T-cell (primary cell): ENCODE data around the gene KCNK16. TPM values are rescaled to one million over a fixed set of nuclear protein-coding genes. Genes with fewer than 3 reads are reported as not detected.
A peak's percentile ranks its signal among the peaks of the same experiment; 100 is the strongest.

ENCODE experiments used
- ATAC-seq, 4 experiments: fragments of 200-7000 bp in 3 of 4; fragments of 150-1000 bp in 1 of 4; cut with Tn5 transposase; replicated peaks in 1 of 4; 1 replicate in 3 of 4; 2 replicates in 1 of 4; pipeline ENCODE4 v1.10.0; 2021; ENCODE audit warnings: moderate library complexity in 3 of 4, mild to moderate bottlenecking in 2 of 4, moderate number of reproducible peaks in 1 of 4
- CTCF ChIA-PET, 2 donors: fragments of 300-600 bp; sonication (Branson Sonifier 250); formaldehyde crosslinking; loops; one replicate each; lab custom pipeline; 2022; ENCODE audit warnings: antibody characterized with exemption in 2 of 2; lab: Charles Lee
- POLR2A ChIA-PET, 2 donors: fragments of 300-600 bp; sonication (Branson Sonifier 250); formaldehyde crosslinking; loops; one replicate each; lab custom pipeline; 2022; ENCODE audit warnings: antibody characterized with exemption in 2 of 2; lab: Charles Lee
- DNase-seq, 35 experiments: peaks; one replicate each; pipeline versions ENCODE4 v3.0.0 to v3.0.0-alpha.2; 2013 to 2023
- H3K27ac ChIP-seq: one replicate; pipeline ENCODE4 v1.5.1; 2013; ENCODE audit warnings: low read length
- H3K27me3 ChIP-seq, 2 experiments: replicated peaks in 1 of 2; 1 replicate in 1 of 2; 2 replicates in 1 of 2; pipeline versions ENCODE4 v1.6.1 to v1.7.0; 2013; ENCODE audit warnings: low read length in 1 of 2, mixed read lengths in 1 of 2; ENCODE audit not compliant: control insufficient read depth in 2 of 2, insufficient read depth in 2 of 2; ENCODE audit errors: extremely low read depth in 1 of 2
- H3K36me3 ChIP-seq, 2 donors: 1 replicate in 1 of 2; 2 replicates in 1 of 2; pipeline versions ENCODE4 v1.6.1 to v1.7.0; 2013; ENCODE audit warnings: low read length in 1 of 2; ENCODE audit not compliant: control insufficient read depth in 2 of 2, insufficient read depth in 1 of 2; ENCODE audit errors: extremely low read depth in 1 of 2
- H3K4me1 ChIP-seq, 2 experiments: 1 replicate in 1 of 2; 2 replicates in 1 of 2; pipeline versions ENCODE4 v1.6.1 to v1.7.0; 2013; ENCODE audit warnings: low read length in 2 of 2, mixed read lengths in 1 of 2; ENCODE audit not compliant: insufficient read depth in 2 of 2, control insufficient read depth in 1 of 2; ENCODE audit errors: extremely low read depth in 1 of 2
- H3K4me3 ChIP-seq, 2 donors: 1 replicate in 1 of 2; 2 replicates in 1 of 2; pipeline versions ENCODE4 v1.5.1 to v1.7.0; 2013; ENCODE audit warnings: mild to moderate bottlenecking in 2 of 2, low read length in 1 of 2, moderate library complexity in 1 of 2; ENCODE audit not compliant: control insufficient read depth in 1 of 2; ENCODE audit errors: extremely low read depth in 1 of 2
- H3K9me3 ChIP-seq: 2 replicates; pipeline ENCODE4 v1.7.0; 2013
- H3K27ac Mint-ChIP-seq, 2 donors: one replicate each; pipeline ENCODE4 v1.8.0; 2020 to 2021; ENCODE audit warnings: mild to moderate bottlenecking in 2 of 2, mixed read lengths in 2 of 2
- H3K27me3 Mint-ChIP-seq, 2 donors: one replicate each; pipeline ENCODE4 v1.8.0; 2021 to 2022; ENCODE audit warnings: mixed read lengths in 2 of 2
- H3K36me3 Mint-ChIP-seq: one replicate; pipeline ENCODE4 v1.8.0; 2021; ENCODE audit warnings: mixed read lengths
- H3K4me1 Mint-ChIP-seq, 3 donors: one replicate each; pipeline ENCODE4 v1.8.0; 2020 to 2022; ENCODE audit warnings: mixed read lengths in 3 of 3, mild to moderate bottlenecking in 1 of 3
- H3K4me3 Mint-ChIP-seq, 3 donors: one replicate each; pipeline ENCODE4 v1.8.0; 2020 to 2022; ENCODE audit warnings: mild to moderate bottlenecking in 3 of 3, mixed read lengths in 3 of 3, moderate library complexity in 3 of 3
- H3K9me3 Mint-ChIP-seq, 3 donors: one replicate each; pipeline ENCODE4 v1.8.0; 2020 to 2022; ENCODE audit warnings: mixed read lengths in 3 of 3
- WGBS: methylation state at CpG from one replicate; pipeline ENCODE4 v1.1.5; 2013; ENCODE audit warnings: missing lambda C conversion rate; ENCODE audit not compliant: insufficient coverage; 5-methylcytosine and 5-hydroxymethylcytosine counted together
- total RNA-seq, 35 experiments: library from RNA in 6 of 35; stranded (reverse) in 6 of 35; fragments of 120-200 nt in 1 of 35; gene quantifications; one replicate each; pipeline versions ENCODE4 v1.2.1 to v1.2.4 and lab custom pipeline; 2013 to 2026

Gene KCNK16
- total RNA-seq, 5 donors from 2014 or later (not counting 1 experiment from before 2014, with no cell fraction given), result not detected

- POLR2A ChIA-PET, result no interaction called here
- 2% methylated on average over 23 of the region's 28 CpGs for WGBS
- H3K27me3 ChIP-seq, result peaks cover 0 to 64% of the 10 kb centered on the region in 2 experiments
- CTCF ChIA-PET, result no interaction called here
- H3K4me1 ChIP-seq, result peaks cover 0 to 17% of the 10 kb centered on the region in 2 experiments
- no peaks in the 10 kb centered on the region for H3K9me3 ChIP-seq
- peaks cover 0 to 4% (median 3%) of the 10 kb centered on the region in 3 donors for H3K4me1 Mint-ChIP-seq
- H3K27ac ChIP-seq, result no peak within 1 kb of the TSS
- no peaks in the 10 kb centered on the region for H3K9me3 Mint-ChIP-seq
- no peak within 1 kb of the TSS for H3K27ac Mint-ChIP-seq
- no peaks in the 10 kb centered on the region for H3K36me3 Mint-ChIP-seq
- no peaks in the 10 kb centered on the region for H3K36me3 ChIP-seq
- ATAC-seq (no peak), DNase-seq (no peak)
- H3K27me3 Mint-ChIP-seq, result peaks cover 43 to 68% of the 10 kb centered on the region in 2 donors
- H3K4me3 Mint-ChIP-seq, result peak within 1 kb of the TSS in 1 of 3 donors; percentile 34
- peak within 1 kb of the TSS in 1 of 2 donors; percentile 38 for H3K4me3 ChIP-seq
Observed at GRCh38 chr6:39314273-39314795, 8.2 kb downstream of the KCNK16 start, which contains the start of gene KCNK17. KCNK17 (minus strand) TSS chr6:39314419; CDS start chr6:39314320, 99 bp downstream.

GRCh38 chr6:39313526-39314272 lies 8.8 kb downstream of the KCNK16 start:
- Histone ChIP-seq H3K27me3 (peaks cover 0 to 58% of the 10 kb centered on the region in 2 experiments), H3K36me3 (no peaks in the 10 kb centered on the region), H3K4me1 (peaks cover 0 to 17% of the 10 kb centered on the region in 2 experiments), H3K27ac (no peak overlapping the region), H3K9me3 (no peaks in the 10 kb centered on the region), H3K4me3 (peak overlapping the region in 1 of 2 donors; percentile 38)
- ChIA-PET POLR2A (no interaction called here), CTCF (interaction anchor here in 1 of 2 donors (0.6 kb wide), 1 partner anchor 37 kb away, joined by 3 read pairs; no protein-coding TSS in a partner anchor)
- 2% methylated on average over 79 of the region's 80 CpGs for WGBS
- H3K27me3 Mint-ChIP-seq, result peaks cover 39 to 68% of the 10 kb centered on the region in 2 donors
- no peaks in the 10 kb centered on the region for H3K9me3 Mint-ChIP-seq
- H3K36me3 Mint-ChIP-seq, result no peaks in the 10 kb centered on the region
- DNase-seq (no peak), ATAC-seq (no peak)
- H3K4me1 Mint-ChIP-seq, result peaks cover 0 to 4% (median 3%) of the 10 kb centered on the region in 3 donors
- H3K4me3 Mint-ChIP-seq, result peak overlapping the region in 1 of 3 donors; percentile 34
- no peak overlapping the region for H3K27ac Mint-ChIP-seq

- 14% methylated on average over 45 of the region's 45 CpGs for WGBS
- Histone ChIP-seq H3K4me1 (peaks cover 0 to 17% of the 10 kb centered on the region in 2 experiments), H3K4me3 (peak overlapping the region in 1 of 2 donors; percentile 2), H3K9me3 (no peaks in the 10 kb centered on the region), H3K27ac (no peak overlapping the region), H3K36me3 (no peaks in the 10 kb centered on the region), H3K27me3 (peaks cover 0 to 58% of the 10 kb centered on the region in 2 experiments)
- ChIA-PET CTCF (no interaction called here), POLR2A (no interaction called here)
- ATAC-seq (no peak), DNase-seq (no peak)
- peaks cover 36 to 65% of the 10 kb centered on the region in 2 donors for H3K27me3 Mint-ChIP-seq
- H3K4me1 Mint-ChIP-seq, result peaks cover 0 to 4% (median 3%) of the 10 kb centered on the region in 3 donors
- H3K4me3 Mint-ChIP-seq, result peak overlapping the region in 1 of 3 donors; percentile 34
- H3K36me3 Mint-ChIP-seq, result no peaks in the 10 kb centered on the region
- no peaks in the 10 kb centered on the region for H3K9me3 Mint-ChIP-seq
- no peak overlapping the region for H3K27ac Mint-ChIP-seq
Observed at GRCh38 chr6:39312912-39313525, 9.5 kb downstream of the KCNK16 start.

GRCh38 chr6:39310542-39310941 lies 12.0 kb downstream of the KCNK16 start:
- ChIA-PET POLR2A (no interaction called here), CTCF (interaction anchor here (0.5 to 1.5 kb wide), 7 partner anchors 25 to 438 kb away, joined by 3 to 6 read pairs (median 3); no protein-coding TSS in a partner anchor)
- no peaks in the 10 kb centered on the region for H3K9me3 ChIP-seq
- Mint-ChIP-seq H3K4me3 (no peak overlapping the region), H3K36me3 (no peaks in the 10 kb centered on the region), H3K27me3 (peaks cover 22 to 48% of the 10 kb centered on the region in 2 donors), H3K9me3 (no peaks in the 10 kb centered on the region), H3K27ac (no peak overlapping the region), H3K4me1 (peaks cover 0 to 4% (median 3%) of the 10 kb centered on the region in 3 donors)
- H3K4me3 ChIP-seq, result no peak overlapping the region
- peaks cover 0 to 47% of the 10 kb centered on the region in 2 experiments for H3K27me3 ChIP-seq
- H3K36me3 ChIP-seq, result no peaks in the 10 kb centered on the region
- WGBS, result 38% methylated on average over 1 of the region's 4 CpGs
- ATAC-seq, result no peak
- no peak for DNase-seq
- H3K4me1 ChIP-seq, result peaks cover 0 to 17% of the 10 kb centered on the region in 2 experiments
- H3K27ac ChIP-seq, result no peak overlapping the region

- H3K27me3 ChIP-seq, result peaks cover 0 to 42% of the 10 kb centered on the region in 2 experiments
- no peaks in the 10 kb centered on the region for H3K9me3 Mint-ChIP-seq
- POLR2A ChIA-PET, result no interaction called here
- H3K4me3 Mint-ChIP-seq, result no peak overlapping the region
- no peak overlapping the region for H3K27ac ChIP-seq
- peak in 2 of 4 experiments; percentile 48 to 50 for ATAC-seq
- peaks cover 0 to 17% of the 10 kb centered on the region in 2 experiments for H3K4me1 ChIP-seq
- peaks cover 0 to 4% (median 3%) of the 10 kb centered on the region in 3 donors for H3K4me1 Mint-ChIP-seq
- peak in 29 of 35 experiments; percentile 4 to 65 (median 36) for DNase-seq
- 31% methylated on average over 3 of the region's 7 CpGs for WGBS
- peaks cover 19 to 44% of the 10 kb centered on the region in 2 donors for H3K27me3 Mint-ChIP-seq
- CTCF ChIA-PET, result interaction anchor here (0.6 to 1.5 kb wide), 10 partner anchors 34 to 442 kb away, joined by 3 to 6 read pairs (median 3); no protein-coding TSS in a partner anchor
- no peaks in the 10 kb centered on the region for H3K36me3 ChIP-seq
- H3K27ac Mint-ChIP-seq, result no peak overlapping the region
- H3K4me3 ChIP-seq, result no peak overlapping the region
- H3K36me3 Mint-ChIP-seq, result no peaks in the 10 kb centered on the region
- no peaks in the 10 kb centered on the region for H3K9me3 ChIP-seq
Observed at GRCh38 chr6:39309942-39310531, 12.5 kb downstream of the KCNK16 start.
